ENCODE data around the gene PTGDR.

- TF ChIP-seq CTCF (conservative IDR thresholded peaks at IDR 0.05) = no peak
- no peak for TF ChIP-seq EZH2 (IDR thresholded peaks at IDR 0.05; ENCODE audit: low read depth)
Measured at GRCh38 chr14:52268279-52269061, 972 bp downstream of the PTGDR start.

Measured in PC-9 (cell line).